ENCODE results near the gene PDE10A. TPM values are rescaled to one million over a fixed set of nuclear protein-coding genes. Genes with fewer than 3 reads are reported as not detected.
"Not testable (repeated sequence)": the region's sequence is repeated elsewhere in the genome, so short reads cannot be mapped to it uniquely, and the experiment has no call there.

The PDE10A gene
- total RNA-seq, 4 donors from 2014 or later = 0.54 to 4.4 (median 0.98) TPM

- no peak for DNase-seq (ENCODE audit: low spot score in 2 of 2)
- 77 to 78% methylated on average over 7 of the region's 7 CpGs for WGBS, 2 donors
- intact Hi-C loops (cut with DNase I; ENCODE audit: low total_unique reads) = no loop called here
Measured at GRCh38 chr6:165594584-165595333, 68.3 kb downstream of the PDE10A start.

GRCh38 chr6:165592947-165593346 is 70.1 kb downstream of the PDE10A start:
- 91% methylated on average over 4 of the region's 4 CpGs for WGBS, 2 donors
- intact Hi-C loops (cut with DNase I; ENCODE audit: low total_unique reads); H3K4me3 ChIP-seq (ENCODE audit: low read depth, poor library complexity, severe bottlenecking); DNase-seq (ENCODE audit: low spot score in 2 of 2): not testable (repeated sequence)

More at GRCh38 chr6:165594584-165595333, 68.3 kb downstream of the PDE10A start:
- no peak overlapping the region for H3K4me3 ChIP-seq (ENCODE audit: low read depth, poor library complexity, severe bottlenecking)
- TF ChIP-seq POLR2A (IDR thresholded peaks at IDR 0.05) (no peak), CTCF (IDR thresholded peaks at IDR 0.05) (no peak)

- H3K4me3 ChIP-seq (ENCODE audit: low read depth, poor library complexity, severe bottlenecking) = no peak overlapping the region
- intact Hi-C loops (cut with DNase I; ENCODE audit: low total_unique reads) = no loop called here
- DNase-seq (ENCODE audit: low spot score in 2 of 2) = no peak
- 92 to 94% methylated on average over 1 of the region's 1 CpG for WGBS, 2 donors
- TF ChIP-seq POLR2A (IDR thresholded peaks at IDR 0.05) = no peak
Measured at GRCh38 chr6:165588515-165588914, 74.5 kb downstream of the PDE10A start.

GRCh38 chr6:165587206-165587605 is 75.8 kb downstream of the PDE10A start:
- WGBS, 2 donors = 89 to 91% methylated on average over 5 of the region's 5 CpGs
- intact Hi-C loops (cut with DNase I; ENCODE audit: low total_unique reads) = no loop called here
- no peak overlapping the region for H3K4me3 ChIP-seq (ENCODE audit: low read depth, poor library complexity, severe bottlenecking)
- no peak for TF ChIP-seq POLR2A (IDR thresholded peaks at IDR 0.05)
- TF ChIP-seq CTCF (IDR thresholded peaks at IDR 0.05) = no peak
- no peak for DNase-seq (ENCODE audit: low spot score in 2 of 2)

- 57 to 64% methylated on average over 3 of the region's 3 CpGs for WGBS, 2 donors
- DNase-seq (ENCODE audit: low spot score in 2 of 2) = no peak
- intact Hi-C loops (cut with DNase I; ENCODE audit: low total_unique reads) = no loop called here
- H3K4me3 ChIP-seq (ENCODE audit: low read depth, poor library complexity, severe bottlenecking) = no peak overlapping the region
- TF ChIP-seq POLR2A (IDR thresholded peaks at IDR 0.05) (no peak), CTCF (IDR thresholded peaks at IDR 0.05) (no peak)
Measured at GRCh38 chr6:165586706-165587105, 76.3 kb downstream of the PDE10A start.

- TF ChIP-seq POLR2A (IDR thresholded peaks at IDR 0.05) = no peak
- intact Hi-C loops (cut with DNase I; ENCODE audit: low total_unique reads) = no loop called here
- H3K4me3 ChIP-seq (ENCODE audit: low read depth, poor library complexity, severe bottlenecking) = no peak overlapping the region
- DNase-seq (ENCODE audit: low spot score in 2 of 2) = no peak
Measured at GRCh38 chr6:165585060-165585459, 78.0 kb downstream of the PDE10A start.

- no peak for DNase-seq (ENCODE audit: low spot score in 2 of 2)
- WGBS, 2 donors = 87 to 93% methylated on average over 1 of the region's 1 CpG
- TF ChIP-seq CTCF (IDR thresholded peaks at IDR 0.05) = no peak
- TF ChIP-seq POLR2A (IDR thresholded peaks at IDR 0.05) = no peak
- intact Hi-C loops (cut with DNase I; ENCODE audit: low total_unique reads) = no loop called here
- no peak overlapping the region for H3K4me3 ChIP-seq (ENCODE audit: low read depth, poor library complexity, severe bottlenecking)
Measured at GRCh38 chr6:165584541-165584940, 78.5 kb downstream of the PDE10A start.
